IPS-15b (cell line): ENCODE data around the gene RNF224.
"Not testable (repeated sequence)": the region's sequence is repeated elsewhere in the genome, so short reads cannot be mapped to it uniquely, and the experiment has no call there.

Source experiments
- H3K27me3 ChIP-seq: one replicate; pipeline ENCODE4 v1.6.1; 2013; ENCODE audit warnings: low read length; ENCODE audit not compliant: control insufficient read depth, insufficient read depth
- H3K36me3 ChIP-seq: one replicate; pipeline ENCODE4 v1.6.1; 2013; ENCODE audit warnings: low read length; ENCODE audit not compliant: control insufficient read depth, insufficient read depth
- H3K4me1 ChIP-seq: one replicate; pipeline ENCODE4 v1.6.1; 2013; ENCODE audit warnings: mild to moderate bottlenecking, low read length; ENCODE audit not compliant: control insufficient read depth, insufficient read depth
- H3K4me3 ChIP-seq: one replicate; pipeline ENCODE4 v1.5.1; 2013; ENCODE audit warnings: low read depth, low read length
- H3K9ac ChIP-seq: one replicate; pipeline ENCODE4 v1.6.1; 2013; ENCODE audit warnings: low read depth, mild to moderate bottlenecking, low read length
- H3K9me3 ChIP-seq: one replicate; pipeline ENCODE4 v1.6.1; 2013; ENCODE audit warnings: mild to moderate bottlenecking, low read length; ENCODE audit not compliant: control insufficient read depth, insufficient read depth

RNF224 gene

GRCh38 chr9:137234758-137235423 lies 7.6 kb downstream of the RNF224 start:
- Histone ChIP-seq H3K9me3 (no peaks in the 10 kb centered on the region), H3K27me3 (no peaks in the 10 kb centered on the region), H3K4me3 (no peak overlapping the region), H3K9ac (no peak overlapping the region), H3K36me3 (no peaks in the 10 kb centered on the region), H3K4me1 (no peaks in the 10 kb centered on the region)

- Histone ChIP-seq H3K9me3 (no peaks in the 10 kb centered on the region), H3K9ac (no peak overlapping the region), H3K27me3 (no peaks in the 10 kb centered on the region), H3K4me3 (no peak overlapping the region), H3K4me1 (no peaks in the 10 kb centered on the region), H3K36me3 (no peaks in the 10 kb centered on the region)
Measured at GRCh38 chr9:137235424-137236237, 8.3 kb downstream of the RNF224 start.

- Histone ChIP-seq H3K4me3 (peak overlapping the region; percentile 13), H3K4me1 (no peaks in the 10 kb centered on the region), H3K27me3 (no peaks in the 10 kb centered on the region), H3K36me3 (no peaks in the 10 kb centered on the region), H3K9me3 (no peaks in the 10 kb centered on the region), H3K9ac (no peak overlapping the region)
Measured at GRCh38 chr9:137236238-137236935, 9.1 kb downstream of the RNF224 start.

- Histone ChIP-seq H3K9me3 (no peaks in the 10 kb centered on the region), H3K36me3 (peaks cover 2% of the 10 kb centered on the region), H3K27me3 (no peaks in the 10 kb centered on the region), H3K4me3 (peak overlapping the region; percentile 13), H3K9ac (no peak overlapping the region), H3K4me1 (no peaks in the 10 kb centered on the region)
Measured at GRCh38 chr9:137236936-137237421, 9.7 kb downstream of the RNF224 start.

- H3K9ac ChIP-seq, result no peak overlapping the region
- no peaks in the 10 kb centered on the region for H3K27me3 ChIP-seq
- peaks cover 12% of the 10 kb centered on the region for H3K36me3 ChIP-seq
- no peaks in the 10 kb centered on the region for H3K4me1 ChIP-seq
- no peak overlapping the region for H3K4me3 ChIP-seq
- no peaks in the 10 kb centered on the region for H3K9me3 ChIP-seq
Measured at GRCh38 chr9:137237759-137238726, 10.7 kb downstream of the RNF224 start.

GRCh38 chr9:137239541-137240200 lies 12.4 kb downstream of the RNF224 start:
- H3K9ac ChIP-seq, result peak overlapping the region; percentile 83
- not testable (repeated sequence) for H3K4me1 ChIP-seq, H3K9me3 ChIP-seq, H3K27me3 ChIP-seq
- peaks cover 19% of the 10 kb centered on the region for H3K36me3 ChIP-seq
- peak overlapping the region; percentile 75 for H3K4me3 ChIP-seq

GRCh38 chr9:137240318-137240840 lies 13.1 kb downstream of the RNF224 start:
- H3K9me3 ChIP-seq, result no peaks in the 10 kb centered on the region
- no peaks in the 10 kb centered on the region for H3K27me3 ChIP-seq
- H3K4me1 ChIP-seq, result peaks cover 5% of the 10 kb centered on the region
- peak overlapping the region; percentile 83 for H3K9ac ChIP-seq
- peak overlapping the region; percentile 75 for H3K4me3 ChIP-seq
- peaks cover 19% of the 10 kb centered on the region for H3K36me3 ChIP-seq

- peaks cover 5% of the 10 kb centered on the region for H3K4me1 ChIP-seq
- peaks cover 19% of the 10 kb centered on the region for H3K36me3 ChIP-seq
- no peaks in the 10 kb centered on the region for H3K27me3 ChIP-seq
- H3K9me3 ChIP-seq, result no peaks in the 10 kb centered on the region
- peak within 1 kb of the TSS; percentile 77 for H3K4me3 ChIP-seq
- peak within 1 kb of the TSS; percentile 83 for H3K9ac ChIP-seq
Measured at GRCh38 chr9:137240841-137241489, 13.7 kb downstream of the RNF224 start, which contains the start of gene TUBB4B. TSS of gene TUBB4B (plus strand) at chr9:137241287. CDS start at chr9:137241361, 74 bp downstream.

GRCh38 chr9:137241490-137242268 lies 14.4 kb downstream of the RNF224 start:
- Histone ChIP-seq H3K9ac (peak overlapping the region; percentile 81), H3K4me1 (peaks cover 5% of the 10 kb centered on the region), H3K4me3 (peak overlapping the region; percentile 77), H3K9me3 (no peaks in the 10 kb centered on the region), H3K36me3 (peaks cover 19% of the 10 kb centered on the region), H3K27me3 (no peaks in the 10 kb centered on the region)
